Inferior parietal cortex (tissue), 1 donor: ENCODE measurements around the gene MYBPH.

ENCODE experiments used
- DNase-seq: peaks from one replicate; pipeline ENCODE4 v3.0.0-alpha.2; 2016; ENCODE audit errors: extremely low spot score

The MYBPH gene

DNA sequence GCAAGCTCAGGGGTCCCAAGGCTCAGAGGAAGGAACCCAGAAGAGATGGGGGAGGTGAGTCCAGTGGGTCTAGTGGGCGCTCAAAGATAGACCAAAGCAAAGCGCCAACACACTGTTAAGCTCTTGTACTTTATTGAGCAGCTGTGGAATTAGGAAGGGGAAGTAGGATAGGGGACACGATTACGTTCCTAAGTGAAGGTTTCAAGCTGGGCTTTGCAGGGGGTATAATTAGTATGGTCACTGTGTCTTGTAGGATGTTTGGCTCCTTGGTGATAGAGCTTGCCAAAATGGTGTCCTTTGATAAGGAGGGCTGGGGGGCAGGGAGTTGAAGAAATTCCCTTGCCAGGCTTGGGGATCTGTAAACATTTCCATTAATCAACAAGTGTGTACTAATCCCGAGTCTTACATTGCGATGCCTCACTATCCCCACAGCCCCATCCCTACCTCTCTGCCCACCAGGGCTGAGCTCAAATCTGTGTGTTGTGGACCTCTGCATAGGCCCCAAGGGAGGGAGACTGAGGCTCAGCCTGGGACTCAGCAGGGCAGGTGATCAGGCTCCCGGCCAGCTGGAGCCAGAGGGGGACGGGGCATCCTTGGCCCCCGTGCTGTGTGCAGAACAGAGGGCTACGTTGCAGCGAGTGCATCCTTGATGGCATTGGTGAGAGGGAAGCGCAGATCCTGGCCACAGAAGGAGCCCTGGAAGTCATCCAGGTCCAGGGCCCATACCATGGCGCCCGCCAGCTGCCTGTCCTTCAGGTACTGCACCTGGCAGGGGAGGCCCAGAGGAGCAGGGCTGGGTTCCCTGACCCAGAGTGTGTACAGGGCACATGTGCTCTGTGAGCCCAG lies 3.4 kb upstream of the MYBPH start:
- DNase-seq = no peak

- DNase-seq = no peak
Measured at GRCh38 chr1:203178083-203178482, 2.5 kb upstream of the MYBPH start.

GRCh38 chr1:203177470-203178039 lies 1.9 kb upstream of the MYBPH start:
- no peak for DNase-seq

DNA sequence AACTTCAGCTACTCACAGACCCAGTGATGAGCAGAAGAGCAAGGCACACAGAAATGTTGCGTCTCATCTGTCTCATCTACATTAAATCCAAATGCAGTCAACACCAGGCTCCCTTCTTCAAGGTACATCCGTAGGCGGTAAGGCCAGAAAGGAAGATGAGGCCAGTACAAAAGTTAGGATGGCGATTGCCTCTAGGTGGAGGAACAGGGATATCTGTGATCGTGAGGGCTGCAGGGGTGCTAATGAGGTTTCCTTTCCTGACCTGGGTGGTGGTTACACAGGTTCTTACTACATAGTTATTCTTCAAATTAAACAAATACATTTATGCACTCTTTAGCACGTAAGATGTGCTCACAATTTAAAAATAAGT lies 1.4 kb upstream of the MYBPH start:
- DNase-seq = no peak

- no peak for DNase-seq
Measured at GRCh38 chr1:203176273-203177035, 828 bp upstream of the MYBPH start.

DNA sequence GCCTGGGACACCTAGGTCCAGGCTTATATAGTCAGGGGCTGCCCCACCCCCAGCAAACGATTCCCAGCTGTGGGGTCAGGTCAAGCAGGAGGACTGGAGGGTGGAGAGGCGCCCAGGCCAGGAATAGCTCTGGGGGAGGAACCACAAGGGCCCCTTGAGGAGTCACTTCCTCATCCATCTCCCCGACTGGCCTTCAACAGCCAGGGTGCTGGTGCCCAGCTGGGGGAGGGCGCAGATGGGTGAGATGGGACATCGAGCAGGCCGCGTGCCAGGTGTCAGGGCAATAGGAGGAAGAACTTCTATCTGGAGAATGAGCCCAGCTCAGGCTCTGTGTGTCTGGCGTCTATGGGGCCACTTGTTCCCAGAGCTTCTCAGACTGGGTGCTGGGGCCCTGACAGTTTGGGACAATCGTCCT lies 208 bp upstream of the MYBPH start:
- DNase-seq = no peak

DNA sequence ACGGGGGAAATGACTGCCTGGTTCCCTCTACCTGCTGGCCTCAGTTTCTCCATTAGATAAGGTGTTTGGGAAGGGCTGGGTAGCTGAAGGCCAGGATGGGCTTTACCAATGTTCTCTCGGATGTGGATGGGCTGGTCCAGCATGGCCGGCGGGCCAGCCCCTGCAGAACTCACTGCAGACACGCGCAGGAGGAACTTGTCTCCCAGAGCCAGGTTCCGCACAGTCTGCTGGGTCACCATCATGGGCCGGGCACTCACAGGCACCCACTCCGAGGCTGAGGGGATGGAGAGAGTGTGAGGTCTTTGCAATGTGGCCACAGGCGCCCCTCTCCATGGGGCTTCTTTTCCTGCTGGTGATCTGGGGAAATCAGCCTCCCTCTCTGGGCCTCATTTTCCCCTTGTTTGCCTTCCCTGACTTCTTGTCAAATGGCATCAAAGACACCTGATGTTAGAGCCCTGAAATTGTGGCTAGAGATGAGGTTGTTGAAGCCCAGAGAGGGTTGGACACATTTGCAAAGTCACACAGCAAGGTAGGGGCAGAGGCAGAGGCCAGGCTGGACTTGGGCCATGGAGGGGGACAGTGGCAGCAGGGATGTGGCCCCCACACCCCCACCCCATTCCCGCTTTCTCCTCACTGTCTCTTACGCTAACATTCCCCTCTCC lies 1.2 kb downstream of the MYBPH start:
- DNase-seq = no peak

DNA sequence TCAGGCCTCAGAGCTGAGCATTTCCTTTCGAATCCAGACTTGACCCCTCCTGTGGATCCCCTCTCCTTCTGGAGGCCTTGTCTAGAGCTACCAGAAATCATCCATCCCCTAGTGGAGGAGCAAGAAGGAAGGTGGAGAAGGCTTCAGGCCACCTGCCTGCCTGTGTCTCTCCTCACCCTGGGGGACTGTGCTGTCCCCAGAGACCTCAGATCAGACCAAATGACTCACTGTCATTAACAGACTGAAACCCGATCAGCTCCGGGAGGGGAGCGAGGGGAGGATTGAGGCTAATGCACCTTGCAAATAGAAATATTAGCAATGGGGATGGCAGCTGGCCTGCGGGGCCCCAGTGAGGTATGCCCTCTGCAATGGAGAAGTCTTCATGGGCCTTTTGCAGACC lies 2.1 kb downstream of the MYBPH start:
- DNase-seq = no peak

GRCh38 chr1:203173011-203173555 lies 2.5 kb downstream of the MYBPH start:
- DNase-seq = no peak

DNA sequence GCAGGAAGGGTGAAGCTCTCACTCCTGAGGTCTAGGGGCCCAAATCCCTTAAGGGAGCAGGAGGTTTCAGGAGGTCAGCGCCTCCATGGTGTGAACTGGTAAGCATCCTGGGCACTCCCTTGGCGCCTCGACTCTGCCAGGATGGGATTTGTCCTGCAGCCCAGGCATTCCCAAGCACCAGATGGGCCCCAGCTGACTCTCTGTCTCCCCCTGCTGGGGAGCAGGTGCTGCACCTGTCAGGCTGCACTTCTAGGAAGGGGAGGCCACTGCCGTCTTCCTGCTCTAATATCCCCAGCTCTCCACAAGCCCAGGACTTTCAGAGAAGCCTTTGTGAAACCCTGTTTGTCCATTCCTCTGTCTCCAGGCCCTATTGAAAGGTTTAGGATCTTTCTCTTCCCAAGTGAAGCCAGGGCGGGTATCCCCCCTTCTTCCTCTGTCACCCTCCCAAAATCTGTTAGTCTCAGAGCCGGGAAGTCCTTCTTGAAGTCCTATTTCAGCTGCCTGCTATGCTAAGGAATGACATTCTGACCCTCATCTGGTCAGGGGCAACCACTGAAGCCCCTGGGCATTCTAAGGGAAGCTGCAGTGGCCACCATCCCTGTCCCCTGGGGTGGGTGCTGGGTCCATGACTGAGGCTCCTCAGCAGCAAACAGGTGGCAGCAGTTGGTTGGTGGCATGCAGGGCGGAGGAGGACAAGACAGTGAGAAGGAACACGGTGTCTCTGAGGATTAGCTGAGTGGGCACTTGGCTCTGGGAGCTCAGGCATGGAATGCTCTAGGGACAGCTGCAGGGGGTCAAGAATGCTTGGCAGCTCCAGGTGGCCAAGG lies 3.2 kb downstream of the MYBPH start:
- DNase-seq = peak; percentile 70

GRCh38 chr1:203171341-203172183 lies 4.1 kb downstream of the MYBPH start:
- DNase-seq = no peak

DNA sequence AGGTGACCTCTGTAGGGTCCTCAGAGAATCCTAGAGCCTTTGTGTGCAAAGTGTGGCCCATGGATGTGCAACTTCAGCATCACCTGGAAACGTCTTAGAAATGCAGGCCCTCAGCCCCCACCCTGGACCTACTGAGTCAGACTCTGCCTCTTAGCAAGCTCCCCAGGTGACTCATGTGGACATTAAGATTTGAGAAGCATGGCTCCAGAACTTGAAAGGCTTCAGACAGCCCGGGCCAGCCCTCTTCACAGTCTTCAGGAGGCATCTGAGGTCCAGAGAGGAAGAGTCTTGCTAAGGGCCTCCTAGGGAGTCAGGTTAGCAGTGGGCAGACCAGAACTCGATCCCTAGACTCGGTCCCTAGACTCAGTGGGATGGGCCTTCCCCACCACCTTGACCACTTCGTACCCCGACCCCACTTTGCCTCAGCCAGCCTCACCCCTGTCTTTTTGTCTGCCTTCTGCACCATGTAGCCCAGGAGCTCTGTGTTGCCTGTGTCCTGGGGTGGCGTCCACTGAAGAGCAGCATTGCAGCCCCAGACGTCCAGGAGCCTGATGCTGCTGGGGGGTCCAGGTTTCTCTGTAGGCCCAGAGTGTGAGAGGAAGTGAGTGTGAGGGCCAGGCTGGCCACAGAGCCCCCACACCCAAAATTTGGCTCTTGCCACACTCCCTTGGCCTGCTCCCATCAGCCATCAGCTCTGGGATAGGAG lies 4.8 kb downstream of the MYBPH start:
- DNase-seq = no peak

DNA sequence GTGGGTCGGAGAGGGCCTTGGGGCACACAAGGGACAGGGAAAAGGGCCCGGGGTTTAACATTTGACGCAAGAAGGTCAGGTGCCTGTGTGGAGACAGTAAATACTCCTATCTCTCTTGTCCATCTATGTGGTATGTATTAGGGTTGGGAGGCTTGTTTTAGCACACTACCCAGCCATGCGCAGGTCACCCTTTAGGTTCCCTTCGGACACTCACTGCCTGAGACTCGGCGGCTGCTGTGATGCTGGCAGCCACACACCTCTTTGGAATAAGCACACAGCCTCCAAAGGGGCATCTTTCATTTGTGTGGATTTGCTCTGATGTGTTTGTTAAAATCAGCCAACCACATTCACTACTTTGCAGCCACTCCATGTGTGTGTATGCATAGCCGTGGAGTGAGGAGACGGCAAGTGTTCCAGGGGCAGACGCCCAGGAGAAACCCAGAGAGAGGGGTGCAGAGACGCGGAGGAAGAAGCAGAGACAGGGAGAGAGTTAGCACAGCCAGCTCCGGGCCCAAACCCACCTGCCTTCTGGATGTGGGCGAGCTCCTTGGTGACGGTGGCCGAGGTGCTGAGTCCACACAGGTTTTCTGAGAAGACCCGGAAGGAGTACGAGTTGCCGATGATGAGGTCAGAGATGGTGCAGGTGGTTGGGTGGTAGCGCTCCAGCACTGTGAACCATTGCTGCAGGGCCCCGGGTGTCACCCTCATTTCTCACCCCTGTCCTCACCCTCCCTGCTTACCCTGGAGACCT lies 5.7 kb downstream of the MYBPH start:
- DNase-seq = no peak

DNA sequence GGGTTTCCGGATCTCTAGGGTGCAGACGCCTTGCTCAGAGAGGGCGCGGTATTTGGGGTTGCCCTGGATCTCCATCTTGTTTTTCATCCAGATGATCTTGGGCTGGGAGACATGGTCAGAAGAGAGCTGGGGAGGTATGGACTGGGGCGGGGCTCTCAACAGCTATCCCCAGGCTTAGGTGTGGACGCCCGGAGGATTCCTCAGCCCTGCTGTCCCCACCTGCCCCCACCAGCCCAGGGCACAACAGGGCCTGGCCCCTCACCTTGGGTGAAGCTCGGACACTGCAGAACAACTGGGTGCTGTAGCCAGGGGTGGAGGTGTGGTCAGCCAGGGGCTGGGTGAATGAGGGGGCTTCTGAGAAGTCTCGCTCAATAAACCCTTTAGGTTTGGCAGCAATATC lies 6.6 kb downstream of the MYBPH start:
- DNase-seq = no peak

DNA sequence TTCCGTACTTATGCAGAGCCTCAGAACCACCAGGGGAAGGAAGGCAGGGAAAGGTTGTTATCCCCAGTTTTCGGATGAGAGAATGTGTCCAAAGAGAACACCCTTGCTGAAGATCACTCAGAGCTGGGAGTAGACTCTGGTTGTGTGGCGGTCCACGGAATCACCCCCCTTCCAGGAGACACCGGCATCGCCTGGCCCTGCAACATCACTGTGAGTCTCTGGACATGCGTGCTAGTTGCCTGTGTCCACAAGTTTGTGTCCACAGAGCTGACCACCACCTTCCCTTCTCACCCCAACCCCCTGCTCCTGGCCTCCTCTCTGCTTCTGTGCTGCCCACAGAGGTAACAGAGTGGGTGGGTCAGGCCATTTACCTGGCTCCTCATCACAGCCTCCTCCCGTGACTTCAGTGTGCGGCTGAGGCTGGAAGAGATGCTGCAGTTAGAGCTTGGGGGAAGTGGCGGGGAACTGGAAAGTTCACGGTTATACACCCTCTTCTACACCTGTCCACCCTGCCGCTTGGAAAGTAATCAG lies 7.3 kb downstream of the MYBPH start:
- no peak for DNase-seq

- DNase-seq = no peak
Measured at GRCh38 chr1:203167913-203168200, 7.8 kb downstream of the MYBPH start.

DNA sequence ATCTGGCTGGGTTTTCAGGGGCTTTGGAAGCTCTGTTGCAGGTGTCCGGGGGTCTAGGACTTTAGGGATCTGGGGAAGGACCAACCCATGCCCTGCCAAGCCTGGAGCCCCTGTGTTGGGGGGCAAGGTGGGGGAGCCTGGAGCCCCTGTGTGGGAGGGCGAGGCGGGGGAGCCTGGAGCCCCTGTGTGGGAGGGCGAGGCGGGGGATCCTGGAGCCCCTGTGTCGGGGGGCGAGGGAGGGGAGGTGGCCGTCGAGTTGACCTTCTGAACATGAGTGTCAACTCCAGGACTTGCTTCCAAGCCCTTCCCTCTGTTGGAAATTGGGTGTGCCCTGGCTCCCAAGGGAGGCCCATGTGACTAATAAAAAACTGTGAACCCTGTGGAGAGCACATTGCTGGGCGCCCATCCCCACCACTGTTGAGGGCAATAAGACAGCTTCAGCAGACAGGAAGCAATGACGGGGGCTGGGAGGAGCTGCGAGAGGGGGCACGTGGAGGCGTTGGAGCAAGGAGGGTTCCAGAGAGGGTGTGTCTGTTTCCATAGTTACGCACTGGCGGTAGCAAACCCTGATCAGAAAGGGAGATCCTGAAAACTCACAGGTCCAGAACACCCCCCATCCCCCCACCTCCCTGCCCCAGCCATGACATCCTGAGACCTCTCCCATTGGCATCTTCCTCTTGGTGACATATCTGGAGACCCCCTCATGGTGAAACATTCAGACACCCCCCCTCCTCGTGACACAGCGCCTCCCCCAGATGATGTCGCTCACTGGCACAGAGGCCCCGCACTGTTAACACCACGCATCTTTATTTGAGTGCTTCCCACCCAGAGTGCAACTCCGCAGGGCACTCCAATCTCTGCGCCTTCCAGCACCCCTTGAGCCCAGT lies 8.4 kb downstream of the MYBPH start:
- no peak for DNase-seq
